IPS-NIHi7 (cell line): ENCODE data around the gene MGAT4D.
"Not testable (repeated sequence)": the region's sequence is repeated elsewhere in the genome, so short reads cannot be mapped to it uniquely, and the experiment has no call there.

ENCODE experiments used
- DNase-seq: peaks from one replicate; pipeline ENCODE4 v3.0.0; 2012; ENCODE audit warnings: mixed read lengths; ENCODE audit errors: extremely low spot score

MGAT4D gene

GRCh38 chr4:140497747-140498636 lies at the start of gene MGAT4D:
MGAT4D (minus strand) TSS chr4:140498293; CDS start chr4:140498222, 71 bp downstream.
- peak; percentile 65 for DNase-seq

- no peak for DNase-seq
Measured at GRCh38 chr4:140533951-140534480, 35.9 kb upstream of the MGAT4D start.

- no peak for DNase-seq
Measured at GRCh38 chr4:140529434-140529833, 31.3 kb upstream of the MGAT4D start.

- DNase-seq: peak; percentile 100
Measured at GRCh38 chr4:140523857-140524742, 26.0 kb upstream of the MGAT4D start, which contains the start of gene ELMOD2. ELMOD2 (plus strand) TSS chr4:140524168; CDS start chr4:140525429, 1,261 bp downstream.

GRCh38 chr4:140523370-140523856 lies 25.3 kb upstream of the MGAT4D start:
- no peak for DNase-seq

GRCh38 chr4:140515423-140515822 lies 17.3 kb upstream of the MGAT4D start:
- no peak for DNase-seq

DNA sequence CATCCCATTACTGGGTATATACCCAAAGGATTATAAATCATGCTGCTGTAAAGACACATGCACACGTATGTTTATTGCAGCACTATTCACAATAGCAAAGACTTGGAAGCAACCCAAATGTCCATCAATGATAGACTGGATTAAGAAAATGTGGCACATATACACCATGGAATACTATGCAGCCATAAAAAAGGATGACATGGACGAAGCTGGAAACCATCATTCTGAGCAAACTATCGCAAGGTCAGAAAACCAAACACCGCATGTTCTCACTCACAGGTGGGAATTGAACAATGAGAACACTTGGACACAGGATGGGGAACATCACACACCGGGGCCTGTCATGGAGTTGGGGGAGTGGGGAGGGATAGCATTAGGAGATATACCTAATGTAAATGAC lies 15.7 kb upstream of the MGAT4D start:
- not testable (repeated sequence) for DNase-seq

DNA sequence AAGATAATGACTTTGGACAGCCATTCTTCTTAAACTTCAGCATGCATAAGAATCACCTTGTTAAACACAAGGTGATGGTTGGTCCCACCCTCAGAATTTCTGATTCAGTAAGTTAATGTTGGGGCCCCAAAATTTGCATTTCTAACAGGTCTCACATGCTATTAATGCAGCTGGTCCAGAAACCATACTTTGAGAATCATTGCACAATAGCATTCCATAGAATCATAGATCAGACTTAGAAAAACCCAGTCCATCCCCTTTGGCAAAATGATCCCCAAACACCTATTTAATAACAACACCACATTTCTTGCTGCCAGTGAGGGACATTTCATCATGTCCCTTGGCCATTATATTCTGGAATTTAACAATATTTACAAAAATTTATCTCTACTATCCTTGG lies 6.2 kb upstream of the MGAT4D start:
- no peak for DNase-seq

- DNase-seq: no peak
Measured at GRCh38 chr4:140499391-140499790, 1.3 kb upstream of the MGAT4D start.

- DNase-seq: no peak
Measured at GRCh38 chr4:140497405-140497746, 717 bp downstream of the MGAT4D start.

GRCh38 chr4:140485939-140486338 lies 12.2 kb downstream of the MGAT4D start:
- no peak for DNase-seq

- DNase-seq: no peak
Measured at GRCh38 chr4:140483445-140483844, 14.6 kb downstream of the MGAT4D start.

DNA sequence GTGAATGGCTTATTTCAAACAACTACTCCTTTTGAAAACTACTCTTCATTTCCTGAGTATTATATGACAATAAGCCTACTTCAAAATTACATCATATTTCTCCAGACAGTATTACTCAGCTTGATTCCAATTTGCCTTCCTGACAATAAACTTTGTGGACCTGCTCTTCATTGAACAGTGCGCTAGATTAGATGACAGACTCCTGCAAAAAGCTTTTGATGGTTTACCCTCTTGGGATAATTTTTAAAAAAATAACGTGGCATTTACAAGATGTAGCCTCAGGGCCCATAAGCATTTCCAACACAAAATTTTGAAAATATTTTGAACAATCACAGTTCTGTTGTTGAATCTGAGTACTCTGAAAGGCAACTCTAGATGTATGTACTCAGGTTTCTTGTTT lies 25.9 kb downstream of the MGAT4D start:
- no peak for DNase-seq

GRCh38 chr4:140469791-140470733 lies 28.0 kb downstream of the MGAT4D start:
- peak; percentile 21 for DNase-seq

DNA sequence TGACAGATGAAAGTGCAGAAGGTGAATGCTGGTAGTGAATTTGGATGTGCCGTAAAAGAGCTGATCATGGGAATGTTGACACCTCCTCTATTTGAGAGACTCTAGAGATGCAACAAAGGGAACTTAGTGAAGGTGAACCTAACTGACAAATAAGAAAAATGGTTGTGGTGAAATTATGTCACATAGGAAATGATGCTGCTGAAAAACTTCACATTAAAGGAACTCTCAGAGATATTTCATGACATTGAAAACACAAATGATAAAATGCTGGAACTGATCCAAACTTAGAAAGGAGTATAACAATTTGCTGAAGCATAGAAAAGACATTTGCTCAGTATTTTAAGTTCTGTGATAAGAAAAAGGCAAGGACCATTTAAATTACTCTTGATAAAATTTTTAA lies 31.9 kb downstream of the MGAT4D start:
- DNase-seq: no peak

DNA sequence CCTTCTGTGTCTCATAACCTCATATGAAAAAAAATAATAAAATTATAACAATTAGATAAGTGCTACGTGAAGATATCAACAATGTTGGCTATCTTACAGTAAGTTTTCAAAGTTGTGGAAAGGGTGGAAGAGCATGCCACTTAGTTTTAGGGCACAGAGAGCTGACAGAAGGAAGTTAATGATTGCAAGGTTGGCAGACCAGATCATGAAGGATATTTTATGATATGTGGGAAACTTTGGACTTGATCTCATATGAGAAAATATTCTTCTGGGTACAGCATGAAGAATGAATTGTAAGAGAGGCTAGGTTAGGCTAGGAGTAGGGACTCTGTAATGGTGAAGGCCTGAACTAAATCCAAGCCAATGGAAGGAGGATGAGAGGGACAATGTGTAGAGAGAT lies 34.5 kb downstream of the MGAT4D start:
- DNase-seq: no peak

DNA sequence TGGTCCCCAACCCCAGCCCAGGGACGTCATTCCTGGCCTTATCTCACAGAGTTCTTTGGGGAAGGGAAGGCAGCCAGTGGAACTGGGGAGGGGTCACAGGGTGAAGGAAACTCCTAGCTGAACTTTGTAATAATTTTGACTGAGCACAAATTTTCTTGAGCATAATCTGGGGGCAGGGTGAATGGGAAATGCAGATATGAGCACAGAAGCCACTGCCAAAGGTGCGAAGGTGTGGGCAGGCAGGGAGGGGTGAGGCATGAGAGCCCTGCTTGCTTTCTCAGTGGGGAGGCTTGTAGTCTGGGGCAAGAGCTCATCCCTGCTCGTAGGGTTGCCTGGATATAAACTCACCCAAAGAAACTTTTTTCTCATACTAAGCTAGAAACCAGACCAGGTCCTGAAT lies 34.9 kb downstream of the MGAT4D start:
- DNase-seq: no peak

- DNase-seq: no peak
Measured at GRCh38 chr4:140450352-140450751, 47.7 kb downstream of the MGAT4D start.

DNA sequence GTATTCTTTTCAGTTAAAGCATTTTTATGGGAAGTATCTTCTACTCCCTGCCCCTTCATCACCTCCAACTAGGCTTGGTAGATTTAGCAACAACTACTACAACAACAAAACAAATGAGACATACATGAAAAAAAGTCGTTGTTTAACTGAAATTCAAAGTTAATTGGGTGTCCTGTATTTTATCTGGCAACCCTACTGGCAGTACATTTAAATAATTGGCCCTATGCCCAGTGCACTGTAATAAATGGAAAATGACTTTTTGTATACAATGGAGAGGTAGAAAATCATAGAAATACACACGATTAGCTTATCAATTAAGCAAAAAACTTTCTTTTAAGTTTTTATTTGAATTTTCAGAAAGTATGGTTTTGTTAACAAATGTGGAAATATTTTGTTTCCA lies 49.3 kb downstream of the MGAT4D start:
- DNase-seq: no peak

GRCh38 chr4:140448162-140448561 lies 49.9 kb downstream of the MGAT4D start:
- no peak for DNase-seq

DNA sequence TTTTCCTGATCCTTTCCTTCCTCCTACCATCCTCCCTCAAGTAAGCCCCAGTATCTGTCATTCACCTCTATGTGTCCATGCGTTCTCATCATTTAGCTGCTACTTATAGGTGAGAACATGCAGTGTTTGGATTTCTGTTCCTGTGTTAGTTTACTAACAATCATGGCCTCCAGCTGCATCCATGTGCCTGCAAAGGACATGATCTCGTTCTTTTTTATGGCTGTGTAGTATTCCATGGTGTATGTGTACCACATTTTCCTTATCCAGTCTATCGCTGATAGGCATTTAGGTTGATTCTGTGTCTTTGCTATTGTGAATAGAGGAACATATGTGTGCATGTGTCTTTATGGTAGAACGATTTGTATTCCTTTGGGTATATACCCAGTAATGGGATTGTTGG lies 53.7 kb downstream of the MGAT4D start:
- DNase-seq: not testable (repeated sequence)
